Globus pallidus (tissue), 1 donor: ENCODE data around the gene AZIN2.
"Not testable (repeated sequence)": the region's sequence is repeated elsewhere in the genome, so short reads cannot be mapped to it uniquely, and the experiment has no call there.

Source experiments
- DNase-seq: peaks from one replicate; pipeline ENCODE4 v3.0.0-alpha.2; 2015; ENCODE audit warnings: low spot score

AZIN2 gene

DNA sequence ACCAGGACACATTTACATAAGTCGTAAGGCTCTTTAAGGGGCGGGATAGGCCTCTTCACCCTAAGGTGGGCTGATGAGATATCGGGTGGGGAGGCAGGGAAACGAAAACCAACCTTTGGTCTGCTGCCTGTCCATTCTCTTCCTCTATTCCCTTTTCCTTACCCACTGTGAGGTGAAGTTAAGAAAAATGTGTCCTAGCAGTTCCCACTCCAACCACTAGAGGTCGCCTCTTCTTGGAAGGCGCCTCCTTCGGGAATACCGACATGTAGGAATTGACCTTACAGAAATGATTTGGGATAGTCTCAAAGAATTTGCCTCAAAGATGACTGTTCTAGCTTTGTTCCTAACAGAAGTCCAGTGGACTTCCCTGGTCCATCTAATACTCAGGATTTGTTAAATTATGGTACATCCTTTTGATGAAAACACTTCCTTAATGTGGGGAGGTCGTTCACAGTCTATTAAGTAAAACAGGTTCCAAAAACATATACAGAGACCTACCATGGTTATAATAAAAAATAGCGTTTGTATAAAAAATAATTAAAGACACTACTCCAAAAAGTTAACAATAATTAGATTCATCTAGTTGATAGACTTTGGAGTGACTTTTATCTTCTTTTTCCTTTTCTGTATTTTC, 14.1 kb downstream of the AZIN2 start:
- DNase-seq, result no peak

DNA sequence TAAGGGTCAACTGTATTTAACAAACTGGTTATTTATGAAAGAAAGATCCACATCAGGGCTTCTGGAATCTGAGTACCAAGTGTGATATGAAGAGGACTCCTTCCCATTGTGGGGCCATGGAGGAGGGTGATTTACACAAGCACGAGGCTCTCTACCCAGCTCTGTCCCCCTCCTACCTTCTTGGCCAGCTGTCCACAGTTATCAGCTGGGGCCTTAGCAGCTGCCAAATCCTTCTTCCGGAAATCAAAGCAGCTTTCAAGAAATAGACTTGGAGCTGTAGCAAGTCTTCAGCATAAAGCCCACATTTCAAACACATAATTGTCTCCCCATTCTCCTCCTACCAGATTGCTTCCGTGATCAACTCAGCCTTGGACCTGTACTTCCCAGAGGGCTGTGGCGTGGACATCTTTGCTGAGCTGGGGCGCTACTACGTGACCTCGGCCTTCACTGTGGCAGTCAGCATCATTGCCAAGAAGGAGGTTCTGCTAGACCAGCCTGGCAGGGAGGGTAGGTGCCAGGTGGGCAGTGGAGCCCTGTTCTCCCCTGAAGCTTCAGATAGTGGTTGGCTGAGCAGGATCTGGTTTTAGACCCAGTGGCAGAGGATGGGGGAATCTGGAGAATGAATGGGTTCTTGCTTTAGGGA, 15.5 kb downstream of the AZIN2 start:
- no peak for DNase-seq

DNA sequence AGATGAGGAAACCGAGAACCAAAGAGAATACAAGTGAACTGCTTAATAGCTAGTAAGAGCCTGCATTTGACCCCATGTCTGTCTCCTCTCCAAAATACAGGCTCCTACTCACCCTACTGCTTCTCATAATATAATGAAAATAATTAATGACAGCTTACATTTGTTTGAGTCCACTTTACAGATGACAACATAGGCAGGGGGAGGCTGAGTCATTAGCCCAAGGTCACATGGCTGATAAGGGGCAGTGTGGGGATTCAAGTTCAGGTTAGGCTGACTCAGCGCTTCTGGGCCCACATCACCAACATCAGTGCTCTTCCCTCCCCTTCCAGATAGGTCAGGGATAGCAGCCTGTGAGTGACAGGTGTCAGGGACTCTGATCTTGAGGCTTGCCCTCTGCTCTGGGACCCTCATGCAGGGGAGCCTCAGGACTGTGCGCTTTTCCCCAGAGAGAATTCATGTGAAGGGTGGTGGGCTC, 16.2 kb downstream of the AZIN2 start:
- DNase-seq, result no peak

DNA sequence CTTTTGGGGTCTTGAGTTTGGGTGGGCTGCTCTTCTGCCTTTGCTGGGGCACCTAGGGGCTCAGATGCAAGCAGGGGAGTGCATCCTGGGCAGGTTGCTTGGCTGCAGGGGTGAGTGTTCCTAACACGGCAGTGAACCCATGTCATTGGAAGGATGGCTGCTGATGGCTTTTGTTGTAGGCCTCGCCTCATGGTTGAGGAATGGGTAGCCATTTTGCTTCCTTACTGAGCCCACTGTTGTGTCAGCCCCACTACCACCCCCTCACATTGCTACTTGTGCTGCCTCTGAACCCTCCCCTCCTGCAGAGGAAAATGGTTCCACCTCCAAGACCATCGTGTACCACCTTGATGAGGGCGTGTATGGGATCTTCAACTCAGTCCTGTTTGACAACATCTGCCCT, 16.8 kb downstream of the AZIN2 start:
- no peak for DNase-seq

DNA sequence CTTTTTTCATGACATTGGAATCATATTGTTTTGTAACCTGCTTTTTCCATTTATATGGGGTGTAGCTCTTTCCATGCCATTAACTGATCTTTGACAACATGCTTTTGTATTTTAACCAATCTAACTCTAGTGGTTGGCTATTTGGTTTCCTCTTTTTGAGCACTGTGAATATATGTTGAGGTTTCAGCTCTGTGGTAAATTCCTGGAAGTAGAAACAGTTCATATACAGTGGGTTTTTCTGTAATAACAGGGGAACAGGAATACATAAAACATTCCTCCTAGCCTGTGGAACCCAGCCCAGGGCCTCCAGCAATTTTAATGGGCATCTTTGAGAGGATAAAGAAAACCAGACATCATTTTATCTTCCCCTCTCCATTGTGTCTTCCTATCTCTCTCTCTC, 17.4 kb downstream of the AZIN2 start:
- DNase-seq, result no peak

DNA sequence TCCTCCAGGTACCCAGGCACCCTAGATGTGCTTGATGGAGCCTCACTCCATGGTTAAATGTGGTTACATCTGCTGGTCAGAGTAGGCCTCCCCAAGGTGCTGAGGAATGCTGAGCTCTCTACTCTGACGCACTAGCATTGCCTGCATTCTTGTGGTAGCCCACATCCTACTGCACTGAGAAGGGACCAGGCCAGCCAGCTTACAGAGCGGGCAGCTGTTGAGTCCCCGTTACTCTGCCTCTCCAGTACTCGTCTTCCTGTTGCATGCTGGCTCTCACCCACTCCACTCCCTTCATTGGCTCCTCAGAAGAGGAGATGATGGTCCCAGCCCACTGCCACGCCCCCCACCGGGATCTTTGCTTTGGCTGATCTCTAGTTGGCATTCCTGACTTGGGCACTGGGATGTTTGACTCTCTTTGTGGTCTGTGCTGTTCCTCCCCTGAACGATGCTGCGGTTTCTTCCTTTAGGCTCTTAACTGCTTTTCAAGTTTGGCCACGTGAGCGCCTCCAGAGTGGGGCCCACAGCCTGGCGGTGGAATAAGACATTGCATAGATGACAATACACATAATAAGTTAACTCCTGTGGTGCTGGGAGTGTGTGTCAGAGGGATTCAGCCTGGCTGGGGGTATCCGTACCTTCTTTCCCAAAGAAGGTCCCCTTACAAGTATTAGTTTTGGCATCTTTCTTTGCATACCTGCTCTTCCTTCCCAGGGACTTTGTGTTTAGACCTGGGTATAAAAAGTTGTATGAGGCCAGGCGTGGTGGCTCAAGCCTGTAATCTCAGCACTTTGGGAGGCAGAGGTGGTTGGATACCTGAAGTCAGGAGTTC, 18.6 kb downstream of the AZIN2 start:
- no peak for DNase-seq

DNA sequence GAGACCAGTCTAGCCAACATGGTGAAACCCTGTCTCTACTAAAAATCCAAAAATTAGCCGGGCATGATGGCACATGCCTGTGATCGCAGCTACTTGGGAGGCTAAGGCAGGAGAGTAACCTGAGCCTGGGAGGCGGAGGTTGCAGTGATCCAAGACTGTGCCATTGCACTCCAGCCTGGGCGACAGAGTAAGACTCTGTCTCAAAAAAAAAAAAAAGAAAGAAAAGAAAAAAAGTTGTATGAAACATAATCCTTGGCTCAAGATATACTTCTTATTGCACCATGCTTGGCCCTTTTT, 19.1 kb downstream of the AZIN2 start:
- DNase-seq, result not testable (repeated sequence)

DNA sequence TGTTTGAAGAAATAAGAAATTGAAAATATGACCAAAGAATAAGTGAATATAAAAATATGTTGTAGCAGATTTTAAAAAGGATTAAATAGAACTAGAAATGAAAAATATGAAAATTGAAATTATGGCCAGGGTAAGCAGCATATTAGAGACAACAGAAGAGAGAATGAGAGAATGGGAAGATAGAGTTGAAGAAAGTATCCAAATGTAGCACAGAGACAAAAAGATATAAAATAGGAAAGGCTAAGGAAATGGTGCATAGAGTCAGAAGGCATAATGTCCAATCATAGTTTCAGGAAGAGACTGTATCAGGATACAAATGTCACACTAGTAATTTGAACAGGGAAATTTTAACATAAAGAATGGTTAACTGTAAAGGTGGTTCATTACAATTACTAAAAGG, 29.5 kb downstream of the AZIN2 start:
- no peak for DNase-seq

DNA sequence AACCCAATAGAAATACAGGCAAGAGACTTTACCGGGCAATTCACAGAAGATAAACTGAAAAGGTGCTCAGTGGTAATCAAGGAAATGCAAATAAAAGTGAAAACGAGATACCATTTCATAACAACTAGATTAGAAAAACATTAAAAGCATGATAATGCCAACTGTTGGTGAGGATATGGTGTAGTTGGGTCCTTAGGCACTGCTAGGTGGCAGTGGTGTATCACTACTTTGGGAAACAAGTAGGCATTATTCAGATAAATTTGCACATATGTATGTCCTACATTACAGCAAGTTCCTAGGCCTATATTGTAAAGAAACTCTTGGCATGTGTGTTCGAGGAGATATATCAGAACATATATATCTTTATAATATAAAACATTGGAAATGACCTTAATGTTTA, 31.0 kb downstream of the AZIN2 start:
- DNase-seq, result no peak

DNA sequence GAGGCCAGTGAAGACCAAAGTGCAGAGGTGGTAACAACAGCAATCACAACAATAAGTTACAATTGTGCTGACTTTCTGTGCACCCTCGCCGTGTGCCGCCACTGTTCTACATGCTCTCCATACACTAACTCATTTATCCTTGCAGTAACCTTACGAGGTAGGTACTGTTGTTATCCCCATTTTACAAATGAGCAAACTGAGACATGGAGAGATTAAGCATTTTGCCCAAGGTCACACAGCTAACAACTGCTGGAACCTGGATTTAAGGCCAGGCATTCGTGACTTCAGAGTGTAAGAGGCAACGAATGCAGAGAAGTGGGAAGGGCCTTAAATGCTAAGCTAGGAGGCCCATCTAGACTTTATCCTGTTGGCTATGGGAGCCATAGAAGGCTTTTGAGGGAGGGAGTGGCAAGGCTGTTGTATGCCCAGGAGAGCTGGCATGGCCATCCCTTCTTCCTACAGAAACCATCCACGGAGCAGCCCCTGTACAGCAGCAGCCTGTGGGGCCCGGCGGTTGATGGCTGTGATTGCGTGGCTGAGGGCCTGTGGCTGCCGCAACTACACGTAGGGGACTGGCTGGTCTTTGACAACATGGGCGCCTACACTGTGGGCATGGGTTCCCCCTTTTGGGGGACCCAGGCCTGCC, 36.6 kb downstream of the AZIN2 start:
- no peak for DNase-seq

DNA sequence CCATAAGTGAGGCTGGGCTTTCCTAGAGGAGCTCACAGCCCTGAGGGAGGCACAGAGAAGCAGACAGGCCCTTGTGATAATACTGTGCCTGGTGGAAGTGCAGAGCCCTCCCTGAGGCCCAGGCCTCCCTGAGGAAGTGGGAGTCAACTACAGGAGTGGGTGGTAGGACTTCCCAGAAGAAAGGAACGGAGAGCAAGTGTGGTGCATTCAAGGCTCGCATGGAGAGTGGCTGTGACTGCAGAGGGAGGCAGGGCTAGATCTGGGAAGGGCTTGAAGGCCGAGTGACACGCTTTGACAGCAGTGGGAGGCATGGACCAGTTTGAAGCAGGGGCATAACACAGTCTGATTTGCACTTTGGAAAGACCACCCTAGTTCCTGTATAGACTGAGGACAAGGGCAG, 37.3 kb downstream of the AZIN2 start:
- no peak for DNase-seq

DNA sequence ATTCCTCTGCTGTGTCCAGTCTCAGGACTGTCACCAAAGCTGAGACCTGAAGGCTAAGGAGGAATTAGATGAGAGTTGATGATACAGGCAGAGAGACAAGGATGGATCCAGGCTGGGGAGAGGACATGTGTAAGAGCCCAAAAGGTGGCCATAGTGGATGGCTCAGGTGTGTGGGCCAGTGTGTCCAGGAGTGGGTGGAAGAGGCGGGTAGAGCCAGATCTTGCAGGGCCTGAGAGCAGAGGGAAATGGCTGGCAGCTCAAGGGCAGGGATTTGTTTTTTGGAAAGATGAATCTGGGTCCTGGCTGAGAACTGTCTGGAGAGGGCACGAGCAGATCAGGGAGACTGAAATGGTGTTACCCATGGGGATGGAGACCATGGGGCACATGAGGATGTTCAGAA, 38.1 kb downstream of the AZIN2 start:
- DNase-seq, result no peak

DNA sequence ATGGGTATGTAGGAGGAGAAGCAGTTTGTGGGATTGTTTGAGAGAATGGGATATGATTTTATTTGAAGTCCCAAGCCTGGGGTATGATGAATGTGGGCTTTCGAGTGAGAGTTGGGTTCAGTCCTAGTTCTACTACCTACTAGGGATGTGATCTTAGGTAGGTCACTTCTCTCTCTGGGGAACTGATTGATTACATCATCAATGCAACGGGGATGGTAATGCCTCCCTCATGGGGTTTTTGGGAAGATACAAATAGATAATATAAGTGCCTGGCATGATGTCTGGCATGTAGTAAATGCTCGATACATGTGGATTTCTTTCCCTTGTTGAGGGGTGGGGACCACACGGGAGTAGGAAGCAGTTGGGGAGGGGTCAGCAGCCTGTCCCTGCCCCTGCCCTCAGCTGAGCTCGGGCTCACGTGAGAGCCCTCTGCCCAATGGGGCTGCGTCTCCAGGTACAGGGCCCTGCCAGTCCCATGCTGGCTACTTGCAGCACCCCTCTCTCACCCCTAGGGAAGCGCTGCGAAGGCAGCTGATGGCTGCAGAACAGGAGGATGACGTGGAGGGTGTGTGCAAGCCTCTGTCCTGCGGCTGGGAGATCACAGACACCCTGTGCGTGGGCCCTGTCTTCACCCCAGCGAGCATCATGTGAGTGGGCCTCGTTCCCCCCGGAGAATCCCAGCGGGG, 38.7 kb downstream of the AZIN2 start:
- DNase-seq, result no peak

DNA sequence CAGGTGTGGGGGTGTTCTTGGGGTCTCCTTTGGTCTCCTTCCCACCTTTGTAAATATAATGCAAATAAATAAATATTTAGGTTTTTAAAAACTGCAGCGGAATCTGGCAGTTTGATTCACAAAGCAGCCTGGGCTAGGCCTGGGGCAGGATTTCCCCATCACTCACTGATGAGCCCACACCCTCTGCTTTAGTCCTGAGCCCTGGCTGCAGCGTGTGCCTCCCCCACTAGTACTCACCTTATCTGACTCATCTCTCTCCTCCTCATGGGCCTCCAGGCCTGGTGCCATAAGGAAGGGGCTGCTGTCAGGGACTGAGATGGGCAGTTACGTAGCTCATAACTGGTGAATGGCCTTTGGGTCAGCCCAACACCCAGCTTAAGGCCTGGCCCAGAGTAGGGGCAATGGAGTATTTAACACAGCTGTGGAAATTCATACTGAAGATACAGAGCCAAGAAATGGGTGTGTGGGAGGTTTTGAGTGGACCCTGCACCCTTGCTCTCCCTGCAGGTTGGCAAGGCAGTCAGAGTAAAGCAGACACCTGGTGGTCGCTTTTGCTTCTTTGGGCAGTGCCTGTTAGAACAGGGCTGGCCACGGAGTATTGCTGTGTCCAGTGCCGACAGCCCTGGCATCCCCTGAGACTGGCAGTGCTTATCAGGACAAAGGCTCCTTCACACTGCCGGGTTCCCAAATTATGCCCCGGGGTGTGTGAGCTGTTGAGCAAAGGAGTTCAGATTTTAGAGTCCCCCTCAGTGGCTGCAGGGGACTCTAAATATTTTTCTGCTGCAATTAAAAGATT, 39.7 kb downstream of the AZIN2 start:
- DNase-seq, result no peak

DNA sequence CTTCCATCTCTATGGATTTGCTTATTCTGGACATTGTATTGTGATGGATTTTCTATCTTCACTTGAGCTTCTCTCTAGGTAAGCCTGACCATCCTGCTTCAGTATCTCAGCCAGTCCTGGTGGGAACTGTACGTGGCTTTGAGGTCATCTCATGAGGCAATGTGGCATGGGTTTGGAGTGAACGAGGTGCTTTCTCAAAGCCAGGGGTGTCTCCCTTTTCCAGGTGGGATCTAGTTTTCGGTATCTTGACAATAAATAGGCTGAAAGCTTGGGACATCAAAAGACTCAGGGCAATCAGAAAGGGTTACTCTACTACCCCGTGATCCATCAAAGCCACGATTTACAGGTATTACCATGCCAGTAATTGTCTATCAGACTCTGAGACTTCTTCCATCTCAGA, 40.8 kb downstream of the AZIN2 start:
- DNase-seq, result no peak

DNA sequence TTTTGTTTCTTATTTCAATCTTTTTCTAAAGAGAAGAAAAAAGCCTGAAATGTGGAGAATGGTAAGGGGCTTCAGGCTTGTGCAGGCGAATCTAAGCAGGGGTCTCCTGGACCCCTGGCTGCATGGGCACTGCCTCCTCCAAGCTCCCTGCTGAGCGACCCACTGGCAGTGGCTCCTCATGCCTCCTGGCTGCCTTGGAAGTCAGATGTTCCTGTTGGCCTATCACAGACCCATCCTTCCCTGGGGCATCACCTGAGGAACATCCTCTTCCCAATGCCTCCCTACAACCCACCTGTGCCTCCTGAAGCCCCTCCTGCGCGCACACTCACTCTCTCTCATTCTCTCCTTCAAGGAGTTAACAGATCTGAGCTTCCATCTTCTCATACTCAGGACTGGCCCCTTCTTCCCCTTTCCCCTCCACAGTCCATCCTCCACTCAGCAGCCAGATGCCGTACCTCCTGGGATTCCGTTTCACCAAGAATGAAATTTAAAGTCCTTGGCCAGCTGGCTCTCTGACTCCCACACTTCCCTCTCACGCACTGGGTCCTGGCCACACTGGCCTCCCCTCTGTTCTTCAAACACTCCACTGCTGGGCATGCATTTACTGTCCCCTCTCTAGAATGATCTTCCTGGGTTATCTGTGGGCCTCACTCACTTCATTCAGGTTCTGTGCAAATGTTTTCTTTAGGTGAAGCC, 41.7 kb downstream of the AZIN2 start:
- DNase-seq, result no peak

DNA sequence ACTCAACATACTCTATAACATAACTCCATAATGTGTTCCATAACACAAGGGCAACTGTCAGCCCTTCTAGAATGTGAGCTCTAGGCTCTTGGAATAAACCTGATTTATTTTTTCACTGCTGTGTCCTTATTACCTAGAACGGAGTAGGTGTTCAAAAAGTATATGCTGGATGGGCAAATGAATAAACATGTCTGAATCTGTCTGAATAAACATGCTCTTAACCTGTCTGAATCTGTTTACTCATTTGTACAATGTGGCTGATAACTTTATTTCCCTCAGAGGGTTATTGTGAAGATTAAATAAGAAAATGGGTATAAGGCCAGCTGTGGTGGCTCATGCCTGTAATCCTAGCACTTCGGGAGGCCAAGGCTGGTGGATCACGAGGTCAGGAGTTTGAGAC, 42.3 kb downstream of the AZIN2 start:
- no peak for DNase-seq

DNA sequence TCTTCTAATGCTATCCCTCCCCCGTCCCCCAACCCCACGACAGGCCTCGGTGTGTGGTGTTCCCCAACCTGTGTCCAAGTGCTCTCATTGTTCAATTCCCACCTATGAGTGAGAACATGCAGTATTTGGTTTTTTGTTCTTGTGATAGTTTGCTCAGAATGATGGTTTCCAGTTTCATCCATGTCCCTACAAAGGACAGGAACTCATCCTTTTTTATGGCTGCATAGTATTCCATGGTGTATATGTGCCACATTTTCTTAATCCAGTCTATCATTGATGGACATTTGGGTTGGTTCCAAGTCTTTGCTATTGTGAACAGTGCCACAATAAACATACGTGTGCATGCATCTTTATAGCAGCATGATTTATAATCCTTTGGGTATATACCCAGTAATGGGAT, 43.7 kb downstream of the AZIN2 start:
- not testable (repeated sequence) for DNase-seq

DNA sequence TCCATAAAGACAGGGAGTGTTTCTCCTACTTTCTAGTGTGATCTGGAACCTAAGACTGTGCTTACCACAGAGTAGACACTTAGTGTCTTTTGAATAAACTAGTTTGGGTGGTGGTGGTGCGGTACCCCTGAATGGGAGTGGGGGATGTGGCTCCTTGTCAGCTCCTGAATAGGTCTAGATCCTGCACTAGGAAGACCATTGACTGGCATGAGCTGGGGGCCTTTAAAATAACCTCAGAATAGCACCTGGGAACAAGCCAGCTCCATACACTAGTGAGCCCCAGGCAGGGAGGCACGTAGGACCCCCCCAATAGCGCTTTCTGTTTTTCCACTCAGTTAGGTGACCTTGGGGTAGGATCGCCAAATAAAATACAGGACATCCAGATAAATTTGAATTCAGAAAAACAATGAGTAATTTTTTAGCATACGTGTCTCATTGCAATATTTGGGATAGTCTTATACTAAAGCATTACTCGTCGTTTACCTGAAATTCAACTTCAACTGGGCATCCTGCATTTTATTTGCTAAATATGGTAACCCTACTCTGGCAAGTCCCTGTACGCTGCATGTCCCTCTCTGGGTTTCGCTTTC, 45.6 kb downstream of the AZIN2 start:
- DNase-seq, result peak; percentile 20
